ENCODE results near the gene PANX2. TPM values are rescaled to one million over a fixed set of nuclear protein-coding genes. Genes with fewer than 3 reads are reported as not detected.

The PANX2 gene
- total and polyA plus RNA-seq, 2 of the 13 experiments (the other 11 are each of a cell fraction or from before 2014, with no cell fraction given), result 0.15 to 1.1 TPM

DNA sequence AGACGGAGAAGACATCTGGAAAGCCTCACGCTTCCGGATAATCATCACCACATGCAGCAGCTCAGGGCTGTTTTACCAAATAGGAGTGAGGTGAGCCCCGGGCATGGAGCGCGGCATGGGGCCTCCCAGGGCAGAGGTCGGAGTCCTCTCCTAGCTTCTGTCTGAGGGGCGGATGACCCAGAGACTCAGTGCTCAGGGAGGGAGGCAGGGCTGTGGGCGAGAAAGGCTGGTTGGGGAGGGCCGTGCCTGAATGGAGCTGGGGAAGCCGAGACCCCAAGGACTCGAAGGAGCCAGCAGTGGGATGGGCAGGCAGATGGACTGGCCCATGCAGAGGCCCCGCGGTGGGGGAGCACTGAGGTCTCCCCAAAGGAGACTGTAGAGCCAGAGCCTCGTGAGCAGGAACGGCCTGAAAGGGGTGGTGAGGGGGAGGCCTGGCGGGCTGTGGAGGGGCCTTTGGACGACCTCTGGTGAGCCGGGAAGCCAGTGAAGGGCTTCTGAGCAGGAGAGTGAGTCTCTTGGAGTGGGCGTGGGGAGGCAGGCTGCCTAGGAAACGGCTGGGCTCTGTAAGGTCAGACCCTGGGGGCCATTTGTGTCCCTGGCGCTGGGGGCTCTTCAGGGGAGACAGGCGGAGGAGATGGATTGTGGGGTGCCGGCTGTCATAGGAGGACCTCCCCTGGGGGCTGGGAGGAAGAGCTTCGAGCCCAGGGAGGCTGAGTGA lies 24.7 kb upstream of the PANX2 start (continued):
- TF ChIP-seq, protein P1, sequence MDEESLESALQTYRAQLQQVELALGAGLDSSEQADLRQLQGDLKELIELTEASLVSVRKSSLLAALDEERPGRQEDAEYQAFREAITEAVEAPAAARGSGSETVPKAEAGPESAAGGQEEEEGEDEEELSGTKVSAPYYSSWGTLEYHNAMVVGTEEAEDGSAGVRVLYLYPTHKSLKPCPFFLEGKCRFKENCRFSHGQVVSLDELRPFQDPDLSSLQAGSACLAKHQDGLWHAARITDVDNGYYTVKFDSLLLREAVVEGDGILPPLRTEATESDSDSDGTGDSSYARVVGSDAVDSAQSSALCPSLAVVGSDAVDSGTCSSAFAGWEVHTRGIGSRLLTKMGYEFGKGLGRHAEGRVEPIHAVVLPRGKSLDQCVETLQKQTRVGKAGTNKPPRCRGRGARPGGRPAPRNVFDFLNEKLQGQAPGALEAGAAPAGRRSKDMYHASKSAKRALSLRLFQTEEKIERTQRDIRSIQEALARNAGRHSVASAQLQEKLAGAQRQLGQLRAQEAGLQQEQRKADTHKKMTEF (CRISPR knock-in tag; IDR thresholded peaks at IDR 0.05), result no peak; the same call in 1 of the 2 replicates
- TF ChIP-seq ZNF225 (CRISPR knock-in tag; IDR thresholded peaks at IDR 0.05) (peak; percentile 49; the same call in 1 of the 2 replicates), ZNF598 (CRISPR knock-in tag; IDR thresholded peaks at IDR 0.05; ENCODE audit: borderline replicate concordance) (peak; percentile 13; the same call in 1 of the 2 replicates), ZNF660 (CRISPR knock-in tag; IDR thresholded peaks at IDR 0.05; ENCODE audit: borderline replicate concordance, low read depth) (no peak), CEBPG (CRISPR knock-in tag; IDR thresholded peaks at IDR 0.05) (no peak), ATF1 (CRISPR knock-in tag; IDR thresholded peaks at IDR 0.05) (no peak), ZNF24 (IDR thresholded peaks at IDR 0.05) (no peak), SALL1 (CRISPR knock-in tag; IDR thresholded peaks at IDR 0.05) (peak; percentile 49)
- TF ChIP-seq, protein P2, sequence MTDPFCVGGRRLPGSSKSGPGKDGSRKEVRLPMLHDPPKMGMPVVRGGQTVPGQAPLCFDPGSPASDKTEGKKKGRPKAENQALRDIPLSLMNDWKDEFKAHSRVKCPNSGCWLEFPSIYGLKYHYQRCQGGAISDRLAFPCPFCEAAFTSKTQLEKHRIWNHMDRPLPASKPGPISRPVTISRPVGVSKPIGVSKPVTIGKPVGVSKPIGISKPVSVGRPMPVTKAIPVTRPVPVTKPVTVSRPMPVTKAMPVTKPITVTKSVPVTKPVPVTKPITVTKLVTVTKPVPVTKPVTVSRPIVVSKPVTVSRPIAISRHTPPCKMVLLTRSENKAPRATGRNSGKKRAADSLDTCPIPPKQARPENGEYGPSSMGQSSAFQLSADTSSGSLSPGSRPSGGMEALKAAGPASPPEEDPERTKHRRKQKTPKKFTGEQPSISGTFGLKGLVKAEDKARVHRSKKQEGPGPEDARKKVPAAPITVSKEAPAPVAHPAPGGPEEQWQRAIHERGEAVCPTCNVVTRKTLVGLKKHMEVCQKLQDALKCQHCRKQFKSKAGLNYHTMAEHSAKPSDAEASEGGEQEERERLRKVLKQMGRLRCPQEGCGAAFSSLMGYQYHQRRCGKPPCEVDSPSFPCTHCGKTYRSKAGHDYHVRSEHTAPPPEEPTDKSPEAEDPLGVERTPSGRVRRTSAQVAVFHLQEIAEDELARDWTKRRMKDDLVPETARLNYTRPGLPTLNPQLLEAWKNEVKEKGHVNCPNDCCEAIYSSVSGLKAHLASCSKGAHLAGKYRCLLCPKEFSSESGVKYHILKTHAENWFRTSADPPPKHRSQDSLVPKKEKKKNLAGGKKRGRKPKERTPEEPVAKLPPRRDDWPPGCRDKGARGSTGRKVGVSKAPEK (CRISPR knock-in tag; IDR thresholded peaks at IDR 0.05; ENCODE audit: borderline replicate concordance), result 0 out of 2 replicates have a peak, but pooled peaks have one; percentile 34
- TF ChIP-seq, protein P3, sequence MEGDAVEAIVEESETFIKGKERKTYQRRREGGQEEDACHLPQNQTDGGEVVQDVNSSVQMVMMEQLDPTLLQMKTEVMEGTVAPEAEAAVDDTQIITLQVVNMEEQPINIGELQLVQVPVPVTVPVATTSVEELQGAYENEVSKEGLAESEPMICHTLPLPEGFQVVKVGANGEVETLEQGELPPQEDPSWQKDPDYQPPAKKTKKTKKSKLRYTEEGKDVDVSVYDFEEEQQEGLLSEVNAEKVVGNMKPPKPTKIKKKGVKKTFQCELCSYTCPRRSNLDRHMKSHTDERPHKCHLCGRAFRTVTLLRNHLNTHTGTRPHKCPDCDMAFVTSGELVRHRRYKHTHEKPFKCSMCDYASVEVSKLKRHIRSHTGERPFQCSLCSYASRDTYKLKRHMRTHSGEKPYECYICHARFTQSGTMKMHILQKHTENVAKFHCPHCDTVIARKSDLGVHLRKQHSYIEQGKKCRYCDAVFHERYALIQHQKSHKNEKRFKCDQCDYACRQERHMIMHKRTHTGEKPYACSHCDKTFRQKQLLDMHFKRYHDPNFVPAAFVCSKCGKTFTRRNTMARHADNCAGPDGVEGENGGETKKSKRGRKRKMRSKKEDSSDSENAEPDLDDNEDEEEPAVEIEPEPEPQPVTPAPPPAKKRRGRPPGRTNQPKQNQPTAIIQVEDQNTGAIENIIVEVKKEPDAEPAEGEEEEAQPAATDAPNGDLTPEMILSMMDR (CRISPR knock-in tag; IDR thresholded peaks at IDR 0.05), result no peak
- TF ChIP-seq, protein P4, sequence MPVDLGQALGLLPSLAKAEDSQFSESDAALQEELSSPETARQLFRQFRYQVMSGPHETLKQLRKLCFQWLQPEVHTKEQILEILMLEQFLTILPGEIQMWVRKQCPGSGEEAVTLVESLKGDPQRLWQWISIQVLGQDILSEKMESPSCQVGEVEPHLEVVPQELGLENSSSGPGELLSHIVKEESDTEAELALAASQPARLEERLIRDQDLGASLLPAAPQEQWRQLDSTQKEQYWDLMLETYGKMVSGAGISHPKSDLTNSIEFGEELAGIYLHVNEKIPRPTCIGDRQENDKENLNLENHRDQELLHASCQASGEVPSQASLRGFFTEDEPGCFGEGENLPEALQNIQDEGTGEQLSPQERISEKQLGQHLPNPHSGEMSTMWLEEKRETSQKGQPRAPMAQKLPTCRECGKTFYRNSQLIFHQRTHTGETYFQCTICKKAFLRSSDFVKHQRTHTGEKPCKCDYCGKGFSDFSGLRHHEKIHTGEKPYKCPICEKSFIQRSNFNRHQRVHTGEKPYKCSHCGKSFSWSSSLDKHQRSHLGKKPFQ (CRISPR knock-in tag; IDR thresholded peaks at IDR 0.05; ENCODE audit: insufficient replicate concordance), result no peak
- TF ChIP-seq, protein P5, sequence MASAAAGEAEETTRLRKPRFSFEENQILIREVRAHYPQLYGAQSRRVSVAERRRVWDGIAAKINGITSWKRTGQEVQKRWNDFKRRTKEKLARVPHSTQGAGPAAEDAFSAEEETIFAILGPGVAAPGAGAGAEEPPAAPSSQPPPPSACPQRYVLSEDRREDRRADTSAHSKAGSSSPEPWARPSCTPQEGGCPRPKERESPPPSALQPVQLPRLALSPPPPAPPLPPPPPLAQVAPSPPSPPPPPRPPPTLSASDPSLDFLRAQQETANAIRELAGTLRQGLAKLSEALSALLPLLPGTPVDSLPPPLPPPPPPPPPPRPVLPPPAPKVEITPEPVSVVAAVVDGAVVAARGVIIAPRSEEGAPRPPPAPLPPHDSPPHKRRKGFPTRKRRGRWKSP (CRISPR knock-in tag; IDR thresholded peaks at IDR 0.05), result 0 out of 2 replicates have a peak, but pooled peaks have one; percentile 48

All from HepG2 (cell line).